Fibroblast of pulmonary artery (primary cell): ENCODE results near the gene TSKU.

Experiments
- DNase-seq: peaks from one replicate; pipeline ENCODE4 v3.0.0-alpha.2; 2010; ENCODE audit warnings: low read depth
- H3K4me3 ChIP-seq: replicated peaks from 2 replicates; pipeline ENCODE4 v1.5.1; 2011; ENCODE audit warnings: low read depth, mild to moderate bottlenecking, control low read depth, low read length, moderate library complexity
- TF ChIP-seq, protein P1 (sequence below): IDR thresholded peaks from 2 replicates; pipeline ENCODE4 v1.5.1; 2011; ENCODE audit warnings: mild to moderate bottlenecking, control low read depth, low read length, inconsistent platforms; ENCODE audit errors: missing control alignments

Gene TSKU

DNA sequence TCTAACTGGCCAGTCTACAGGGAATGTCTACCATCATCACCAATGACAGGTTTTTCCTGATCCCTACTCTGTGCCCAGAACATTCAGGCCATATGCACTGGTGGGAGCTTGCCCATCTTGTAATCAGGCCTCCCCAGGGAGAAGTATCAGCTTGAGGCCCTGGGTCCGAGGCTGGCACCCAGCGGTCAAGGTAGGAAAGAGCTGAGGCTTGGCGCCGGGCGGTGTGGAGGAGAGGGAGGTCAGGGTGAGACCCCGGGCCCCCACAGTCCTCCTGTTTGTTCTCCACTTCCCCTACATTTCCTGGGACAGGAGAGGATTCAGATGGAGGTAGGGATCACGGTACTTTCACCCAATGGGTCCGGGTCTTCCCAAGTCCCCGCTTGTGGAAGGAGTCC lies 15.5 kb downstream of the TSKU start:
- H3K4me3 ChIP-seq, result no peak overlapping the region
- TF ChIP-seq, protein P1, sequence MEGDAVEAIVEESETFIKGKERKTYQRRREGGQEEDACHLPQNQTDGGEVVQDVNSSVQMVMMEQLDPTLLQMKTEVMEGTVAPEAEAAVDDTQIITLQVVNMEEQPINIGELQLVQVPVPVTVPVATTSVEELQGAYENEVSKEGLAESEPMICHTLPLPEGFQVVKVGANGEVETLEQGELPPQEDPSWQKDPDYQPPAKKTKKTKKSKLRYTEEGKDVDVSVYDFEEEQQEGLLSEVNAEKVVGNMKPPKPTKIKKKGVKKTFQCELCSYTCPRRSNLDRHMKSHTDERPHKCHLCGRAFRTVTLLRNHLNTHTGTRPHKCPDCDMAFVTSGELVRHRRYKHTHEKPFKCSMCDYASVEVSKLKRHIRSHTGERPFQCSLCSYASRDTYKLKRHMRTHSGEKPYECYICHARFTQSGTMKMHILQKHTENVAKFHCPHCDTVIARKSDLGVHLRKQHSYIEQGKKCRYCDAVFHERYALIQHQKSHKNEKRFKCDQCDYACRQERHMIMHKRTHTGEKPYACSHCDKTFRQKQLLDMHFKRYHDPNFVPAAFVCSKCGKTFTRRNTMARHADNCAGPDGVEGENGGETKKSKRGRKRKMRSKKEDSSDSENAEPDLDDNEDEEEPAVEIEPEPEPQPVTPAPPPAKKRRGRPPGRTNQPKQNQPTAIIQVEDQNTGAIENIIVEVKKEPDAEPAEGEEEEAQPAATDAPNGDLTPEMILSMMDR, result no peak
- DNase-seq, result no peak

GRCh38 chr11:76799066-76799804 lies 16.1 kb downstream of the TSKU start:
- DNase-seq, result peak; percentile 76
- H3K4me3 ChIP-seq, result peak overlapping the region; percentile 27
- TF ChIP-seq, protein P1, result peak; percentile 53

- DNase-seq, result no peak
- no peak overlapping the region for H3K4me3 ChIP-seq
- TF ChIP-seq, protein P1, result no peak
These were observed 17.5 kb downstream of the TSKU start for GRCh38 chr11:76800466-76801200.

GRCh38 chr11:76801225-76801624 lies 18.1 kb downstream of the TSKU start:
- DNase-seq, result no peak
- TF ChIP-seq, protein P1, result no peak
- no peak overlapping the region for H3K4me3 ChIP-seq

- H3K4me3 ChIP-seq, result no peak overlapping the region
- no peak for DNase-seq
- TF ChIP-seq, protein P1, result no peak
These were observed 18.6 kb downstream of the TSKU start for GRCh38 chr11:76801736-76802135.

DNA sequence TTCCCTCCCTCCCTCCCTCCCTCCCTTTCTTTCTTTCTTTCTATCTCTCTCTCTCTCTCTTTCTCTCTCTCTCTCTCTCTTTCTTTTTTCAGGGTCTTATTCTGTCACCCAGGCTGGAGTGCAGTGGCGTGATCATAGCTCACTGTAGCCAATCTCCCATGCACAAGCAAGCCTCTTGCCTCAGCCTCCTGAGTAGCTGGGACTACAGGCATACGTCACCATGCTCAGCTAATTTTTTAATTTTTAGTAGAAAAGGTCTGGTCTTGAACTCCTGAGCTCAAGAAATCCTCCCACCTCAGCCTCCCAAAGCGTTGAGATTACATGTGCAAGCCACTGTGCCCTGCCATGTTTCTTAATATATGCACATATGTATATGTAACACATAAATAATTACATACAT lies 19.0 kb downstream of the TSKU start:
- TF ChIP-seq, protein P1, result no peak

More for the DNA sequence above, 19.0 kb downstream of the TSKU start:
- H3K4me3 ChIP-seq, result no peak overlapping the region
- DNase-seq, result no peak
